Activated naive CD4-positive, alpha-beta T cell treated with anti-CD3 and anti-CD28 coated beads, Interleukin-2, amount 10 ng/mL, durations not matched to agents 7 days and 5 days (primary cell): ENCODE results near the gene NR2C2AP.

ENCODE experiments used
- CTCF ChIA-PET: fragments of 350-600 bp; sonication (Branson Sonifier 250); formaldehyde crosslinking; loops from one replicate; lab custom pipeline; 2021; ENCODE audit warnings: antibody characterized with exemption; lab: Charles Lee
- DNase-seq: peaks from one replicate; pipeline ENCODE4 v3.0.0-alpha.2; 2020
- H3K27ac Mint-ChIP-seq: one replicate; pipeline ENCODE4 v1.8.0; 2021; ENCODE audit warnings: mild to moderate bottlenecking, moderate library complexity, mixed read lengths
- H3K27me3 Mint-ChIP-seq: one replicate; pipeline ENCODE4 v1.8.0; 2021; ENCODE audit warnings: mild to moderate bottlenecking, mixed read lengths
- H3K36me3 Mint-ChIP-seq: one replicate; pipeline ENCODE4 v1.8.0; 2021; ENCODE audit warnings: mixed read lengths
- H3K4me1 Mint-ChIP-seq: one replicate; pipeline ENCODE4 v1.8.0; 2021; ENCODE audit warnings: mixed read lengths
- H3K4me3 Mint-ChIP-seq: one replicate; pipeline ENCODE4 v1.8.0; 2021; ENCODE audit warnings: mild to moderate bottlenecking, moderate library complexity, mixed read lengths
- H3K9me3 Mint-ChIP-seq: one replicate; pipeline ENCODE4 v1.8.0; 2021; ENCODE audit warnings: mixed read lengths

The NR2C2AP gene

DNA sequence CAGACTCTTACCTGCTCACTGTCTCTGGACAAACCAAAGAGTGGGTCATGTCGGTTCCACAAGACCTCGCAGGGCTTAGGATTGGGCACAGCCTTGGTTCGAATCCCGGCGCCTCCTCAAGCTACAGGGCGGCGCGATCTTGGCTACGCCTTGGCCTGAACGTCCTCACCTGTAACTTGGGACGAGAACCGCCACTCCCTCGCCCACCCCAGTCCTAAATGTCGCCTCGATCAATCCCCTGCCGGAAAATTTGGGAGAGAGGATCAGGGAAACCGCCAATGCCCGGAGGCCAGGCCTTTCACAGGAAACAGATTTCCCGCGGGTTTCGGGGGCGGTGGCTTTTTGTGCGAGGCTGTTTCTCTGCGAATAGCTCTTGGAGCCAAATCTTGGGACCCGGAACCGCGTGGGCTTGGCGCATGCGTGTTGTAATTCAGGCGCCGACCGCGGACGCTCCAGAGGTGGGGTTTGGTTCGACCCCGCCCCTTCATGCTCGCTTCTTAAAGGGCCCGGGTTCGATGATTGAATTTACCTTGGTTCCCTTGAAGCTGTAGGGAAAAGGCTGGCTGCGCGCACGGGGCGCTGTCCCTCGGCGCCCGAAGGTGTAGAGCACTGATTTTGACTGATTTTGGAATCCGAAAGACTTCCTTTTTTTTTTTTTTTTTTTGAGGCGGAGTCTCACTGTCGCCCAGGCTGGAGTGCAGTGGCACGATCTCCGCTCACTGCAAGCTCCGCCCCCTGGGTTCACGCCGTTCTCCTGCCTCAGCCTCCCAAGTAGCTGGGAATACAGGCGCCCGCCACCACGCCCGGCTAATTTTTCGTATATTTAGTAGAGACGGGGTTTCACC is at the start of gene NR2C2AP:
NR2C2AP (minus strand) TSS at position 403 of the 845 bp plus-strand sequence; CDS start at position 49, 354 bp downstream.
- Mint-ChIP-seq H3K4me3 (peak within 1 kb of the TSS; percentile 88), H3K36me3 (peaks cover 20% of the 10 kb centered on the region), H3K27ac (peak within 1 kb of the TSS; percentile 90)

DNA sequence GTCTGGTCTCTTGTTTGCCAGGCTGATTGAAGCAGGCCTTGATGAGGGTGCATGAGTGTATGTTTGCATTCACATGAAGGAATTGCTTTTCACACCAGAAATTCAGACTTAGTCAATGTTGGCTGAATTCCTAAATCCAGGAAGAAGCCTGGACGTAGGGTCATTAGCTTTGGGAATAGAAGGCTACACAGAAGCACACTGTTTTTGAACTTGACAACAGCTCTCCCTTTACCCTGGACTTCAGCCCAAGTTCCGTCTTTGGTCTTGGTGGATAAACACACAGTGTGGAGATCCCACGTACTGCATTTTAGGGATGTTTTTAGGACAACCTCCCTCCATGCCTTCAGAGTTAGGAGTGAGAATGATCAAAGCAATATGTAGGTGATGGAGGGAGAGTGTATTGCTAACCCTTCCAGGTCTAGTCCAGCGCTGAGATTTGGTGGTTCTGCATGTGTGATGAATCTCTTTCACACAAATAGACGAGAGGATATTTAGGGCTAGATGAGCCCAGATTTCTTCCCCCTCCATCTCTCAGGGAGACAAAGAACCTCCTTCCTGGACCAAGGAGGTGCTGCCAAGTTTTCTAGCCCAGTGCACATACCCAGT is 47.1 kb upstream of the NR2C2AP start:
- H3K27me3 Mint-ChIP-seq = peaks cover 34% of the 10 kb centered on the region
- no peaks in the 10 kb centered on the region for H3K36me3 Mint-ChIP-seq
- H3K4me3 Mint-ChIP-seq = no peak overlapping the region
- H3K9me3 Mint-ChIP-seq = no peaks in the 10 kb centered on the region
- H3K4me1 Mint-ChIP-seq = no peaks in the 10 kb centered on the region
- no peak for DNase-seq
- no peak overlapping the region for H3K27ac Mint-ChIP-seq
- CTCF ChIA-PET = interaction anchor here (1.4 kb wide), 1 partner anchor 19 kb away, joined by 4 read pairs; no protein-coding TSS in a partner anchor

More for the DNA sequence above, at the start of gene NR2C2AP:
- DNase-seq = peak; percentile 95
- Mint-ChIP-seq H3K4me1 (peaks cover 52% of the 10 kb centered on the region), H3K27me3 (peaks cover 20% of the 10 kb centered on the region), H3K9me3 (peaks cover 12% of the 10 kb centered on the region)
- CTCF ChIA-PET = interaction anchor here (0.7 kb wide), 1 partner anchor 29 kb away, joined by 3 read pairs; no protein-coding TSS in a partner anchor

DNA sequence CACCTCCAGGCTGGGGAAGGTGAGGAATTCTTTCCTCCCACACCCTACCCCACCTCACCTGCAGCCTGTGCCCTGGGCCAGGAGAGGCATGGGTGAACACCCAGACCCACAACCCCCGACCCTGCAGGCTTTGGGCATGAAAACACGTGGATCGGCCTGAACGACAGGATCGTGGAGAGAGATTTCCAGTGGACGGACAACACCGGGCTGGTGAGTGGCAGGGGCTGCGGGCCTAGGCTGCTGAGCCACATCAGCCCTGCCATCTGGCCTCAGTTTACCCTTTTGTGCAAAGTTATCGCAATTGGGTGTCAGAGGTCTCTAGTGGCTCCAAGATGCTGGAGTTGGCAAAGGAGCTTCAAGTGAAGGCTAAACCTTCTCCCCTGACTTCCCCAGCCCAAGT is 37.3 kb upstream of the NR2C2AP start:
- no peak overlapping the region for H3K4me3 Mint-ChIP-seq
- no peak overlapping the region for H3K27ac Mint-ChIP-seq
- no peak for DNase-seq
- no peaks in the 10 kb centered on the region for H3K4me1 Mint-ChIP-seq
- H3K27me3 Mint-ChIP-seq = peaks cover 22% of the 10 kb centered on the region
- H3K9me3 Mint-ChIP-seq = peaks cover 9% of the 10 kb centered on the region
- no peaks in the 10 kb centered on the region for H3K36me3 Mint-ChIP-seq
- CTCF ChIA-PET = no interaction called here

GRCh38 chr19:19239675-19240074 is 36.5 kb upstream of the NR2C2AP start:
- no peaks in the 10 kb centered on the region for H3K36me3 Mint-ChIP-seq
- DNase-seq = no peak
- H3K27me3 Mint-ChIP-seq = peaks cover 21% of the 10 kb centered on the region
- no peak overlapping the region for H3K27ac Mint-ChIP-seq
- CTCF ChIA-PET = no interaction called here
- peaks cover 11% of the 10 kb centered on the region for H3K9me3 Mint-ChIP-seq
- no peak overlapping the region for H3K4me3 Mint-ChIP-seq
- no peaks in the 10 kb centered on the region for H3K4me1 Mint-ChIP-seq

GRCh38 chr19:19238126-19238894 is 35.1 kb upstream of the NR2C2AP start:
- H3K9me3 Mint-ChIP-seq = peaks cover 24% of the 10 kb centered on the region
- CTCF ChIA-PET = no interaction called here
- peaks cover 18% of the 10 kb centered on the region for H3K27me3 Mint-ChIP-seq
- H3K4me1 Mint-ChIP-seq = no peaks in the 10 kb centered on the region
- no peaks in the 10 kb centered on the region for H3K36me3 Mint-ChIP-seq
- no peak for DNase-seq
- no peak overlapping the region for H3K4me3 Mint-ChIP-seq
- H3K27ac Mint-ChIP-seq = no peak overlapping the region

DNA sequence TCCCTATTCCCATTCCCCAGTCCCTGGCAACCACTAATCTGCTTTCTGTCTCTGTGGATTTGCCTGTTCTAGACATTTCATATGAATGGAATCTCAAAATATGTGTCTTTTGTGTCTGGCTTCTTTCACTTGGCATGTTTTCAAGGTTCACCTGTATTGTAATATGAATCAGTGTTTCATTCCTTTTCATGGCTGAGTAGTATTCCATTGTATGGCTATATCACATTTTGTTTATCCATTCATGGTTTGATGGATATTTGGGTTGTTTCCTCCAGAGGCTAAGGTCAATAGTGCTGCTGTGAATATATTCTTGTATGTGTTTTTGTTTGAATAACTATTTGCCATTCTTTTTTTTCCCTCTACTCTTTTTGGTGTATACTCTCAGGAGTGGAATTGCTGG is 33.0 kb upstream of the NR2C2AP start:
- CTCF ChIA-PET = no interaction called here
- no peak for DNase-seq
- Mint-ChIP-seq H3K4me1 (no peaks in the 10 kb centered on the region), H3K27ac (no peak overlapping the region), H3K9me3 (peaks cover 25% of the 10 kb centered on the region), H3K36me3 (no peaks in the 10 kb centered on the region), H3K4me3 (no peak overlapping the region), H3K27me3 (peaks cover 26% of the 10 kb centered on the region)

DNA sequence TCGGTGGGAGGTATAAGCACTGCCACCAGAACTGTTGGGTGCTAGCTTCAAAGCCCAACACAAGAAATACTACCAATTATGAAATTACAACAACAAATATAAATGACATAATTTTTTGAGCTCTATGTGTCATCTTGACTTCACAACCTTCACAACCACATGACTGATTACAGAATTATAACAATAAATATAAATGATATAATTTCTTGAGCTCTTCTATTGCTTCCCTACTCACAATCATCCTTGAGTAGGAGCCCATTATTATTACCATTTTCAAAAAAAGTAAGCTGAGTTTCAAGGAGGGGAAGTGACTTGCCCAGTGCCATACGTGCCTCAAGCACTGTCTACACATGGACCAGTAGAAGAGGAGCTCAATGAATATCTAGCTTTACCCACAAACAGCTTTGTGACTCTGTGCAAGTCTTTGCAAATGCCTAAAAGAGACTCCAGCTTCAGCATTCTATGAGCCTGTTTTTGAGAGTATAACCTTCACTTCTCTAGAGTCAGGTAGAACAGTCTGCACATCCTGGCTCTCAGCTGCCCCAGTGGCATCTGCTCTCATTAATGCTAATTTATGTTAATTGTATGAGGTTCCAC is 31.1 kb upstream of the NR2C2AP start:
- Mint-ChIP-seq H3K4me1 (no peaks in the 10 kb centered on the region), H3K27ac (no peak overlapping the region), H3K27me3 (peaks cover 22% of the 10 kb centered on the region), H3K36me3 (no peaks in the 10 kb centered on the region), H3K9me3 (peaks cover 25% of the 10 kb centered on the region), H3K4me3 (no peak overlapping the region)
- CTCF ChIA-PET = interaction anchor here (0.6 to 1.2 kb wide), 4 partner anchors 9 to 256 kb away, joined by 3 to 5 read pairs (median 4); no protein-coding TSS in a partner anchor
- DNase-seq = no peak

- DNase-seq = no peak
- H3K27ac Mint-ChIP-seq = no peak overlapping the region
- CTCF ChIA-PET = no interaction called here
These were observed 29.1 kb upstream of the NR2C2AP start for GRCh38 chr19:19232261-19232721.

DNA sequence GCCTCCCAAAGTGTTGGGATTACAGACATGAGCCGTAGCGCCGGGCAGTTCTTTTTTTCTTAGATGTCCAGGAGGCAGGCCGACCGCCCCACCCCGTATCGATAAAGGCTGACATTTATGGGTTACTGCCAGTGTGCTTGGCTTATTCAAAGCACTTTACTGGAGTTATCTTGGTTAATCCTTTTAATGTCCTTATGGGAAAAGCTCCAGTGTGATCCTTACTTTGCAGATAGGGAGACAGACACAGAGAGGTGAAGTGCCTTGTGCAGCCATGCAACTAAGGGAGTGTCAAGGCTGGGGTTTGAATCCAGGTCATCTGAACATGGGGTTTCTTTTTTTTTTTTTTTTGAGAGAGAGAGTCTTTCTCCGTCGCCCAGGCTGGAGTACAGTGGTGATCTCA is 27.8 kb upstream of the NR2C2AP start:
- peaks cover 21% of the 10 kb centered on the region for H3K9me3 Mint-ChIP-seq
- H3K36me3 Mint-ChIP-seq = no peaks in the 10 kb centered on the region
- no peaks in the 10 kb centered on the region for H3K4me1 Mint-ChIP-seq
- DNase-seq = no peak
- H3K27me3 Mint-ChIP-seq = peaks cover 48% of the 10 kb centered on the region
- CTCF ChIA-PET = interaction anchor here (1.1 kb wide), 1 partner anchor 18 kb away, joined by 4 read pairs; no protein-coding TSS in a partner anchor
- H3K27ac Mint-ChIP-seq = no peak overlapping the region
- no peak overlapping the region for H3K4me3 Mint-ChIP-seq

More at GRCh38 chr19:19232261-19232721, 29.1 kb upstream of the NR2C2AP start:
- H3K27me3 Mint-ChIP-seq = peaks cover 35% of the 10 kb centered on the region
- H3K9me3 Mint-ChIP-seq = peaks cover 25% of the 10 kb centered on the region
- no peak overlapping the region for H3K4me3 Mint-ChIP-seq
- no peaks in the 10 kb centered on the region for H3K4me1 Mint-ChIP-seq
- no peaks in the 10 kb centered on the region for H3K36me3 Mint-ChIP-seq

DNA sequence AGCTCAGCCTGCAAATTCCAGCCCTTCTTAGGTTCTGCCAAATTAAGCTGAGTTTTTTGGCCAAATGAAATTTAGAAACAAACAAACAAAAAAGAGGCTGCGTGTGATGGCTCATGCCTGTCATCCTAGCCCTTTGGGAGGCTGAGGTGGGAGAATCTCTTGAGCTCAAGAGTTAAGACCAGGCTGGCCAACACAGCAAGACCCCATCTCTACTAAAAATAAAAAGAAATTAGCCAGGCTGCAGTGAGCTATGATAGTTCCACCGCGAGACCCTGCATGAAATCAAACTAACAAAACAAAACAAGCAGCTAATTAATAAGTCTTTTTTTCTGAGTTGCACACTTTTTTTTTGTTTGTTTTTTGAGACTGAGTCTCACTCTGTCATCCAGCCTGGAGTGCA is 26.5 kb upstream of the NR2C2AP start:
- Mint-ChIP-seq H3K4me1 (peaks cover 4% of the 10 kb centered on the region), H3K9me3 (peaks cover 15% of the 10 kb centered on the region), H3K36me3 (no peaks in the 10 kb centered on the region), H3K27me3 (peaks cover 60% of the 10 kb centered on the region), H3K27ac (no peak overlapping the region), H3K4me3 (no peak overlapping the region)
- CTCF ChIA-PET = no interaction called here
- DNase-seq = no peak

DNA sequence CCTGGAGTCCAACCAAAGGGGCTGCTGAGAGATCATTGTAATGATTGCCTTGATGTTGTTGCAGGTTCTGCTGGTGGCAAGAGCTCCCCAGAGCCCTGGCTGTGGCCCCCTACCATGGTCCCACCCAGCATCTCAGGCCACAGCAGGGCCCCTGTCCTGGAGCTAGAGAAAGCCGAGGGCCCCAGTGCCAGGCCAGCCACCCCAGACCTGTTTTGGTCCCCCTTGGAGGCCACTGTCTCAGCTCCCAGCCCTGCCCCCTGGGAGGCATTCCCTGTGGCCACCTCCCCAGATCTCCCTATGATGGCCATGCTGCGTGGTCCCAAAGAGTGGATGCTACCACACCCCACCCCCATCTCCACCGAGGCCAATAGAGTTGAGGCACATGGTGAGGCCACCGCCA is 24.0 kb upstream of the NR2C2AP start:
- H3K4me3 Mint-ChIP-seq = no peak overlapping the region
- CTCF ChIA-PET = no interaction called here
- H3K27ac Mint-ChIP-seq = no peak overlapping the region
- H3K27me3 Mint-ChIP-seq = peaks cover 66% of the 10 kb centered on the region
- peaks cover 4% of the 10 kb centered on the region for H3K4me1 Mint-ChIP-seq
- DNase-seq = no peak
- no peaks in the 10 kb centered on the region for H3K36me3 Mint-ChIP-seq
- H3K9me3 Mint-ChIP-seq = no peaks in the 10 kb centered on the region

DNA sequence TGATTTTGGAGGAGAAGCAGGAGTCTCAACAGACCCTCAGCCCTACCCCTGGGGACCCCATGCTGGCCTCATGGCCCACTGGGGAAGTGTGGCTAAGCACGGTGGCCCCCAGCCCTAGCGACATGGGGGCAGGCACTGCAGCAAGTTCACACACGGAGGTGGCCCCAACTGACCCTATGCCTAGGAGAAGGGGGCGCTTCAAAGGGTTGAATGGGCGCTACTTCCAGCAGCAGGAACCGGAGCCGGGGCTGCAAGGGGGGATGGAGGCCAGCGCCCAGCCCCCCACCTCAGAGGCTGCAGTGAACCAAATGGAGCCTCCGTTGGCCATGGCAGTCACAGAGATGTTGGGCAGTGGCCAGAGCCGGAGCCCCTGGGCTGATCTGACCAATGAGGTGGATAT is 23.4 kb upstream of the NR2C2AP start:
- H3K9me3 Mint-ChIP-seq = no peaks in the 10 kb centered on the region
- no peak overlapping the region for H3K27ac Mint-ChIP-seq
- no peak overlapping the region for H3K4me3 Mint-ChIP-seq
- CTCF ChIA-PET = no interaction called here
- H3K36me3 Mint-ChIP-seq = no peaks in the 10 kb centered on the region
- H3K27me3 Mint-ChIP-seq = peaks cover 62% of the 10 kb centered on the region
- DNase-seq = no peak
- peaks cover 4% of the 10 kb centered on the region for H3K4me1 Mint-ChIP-seq

DNA sequence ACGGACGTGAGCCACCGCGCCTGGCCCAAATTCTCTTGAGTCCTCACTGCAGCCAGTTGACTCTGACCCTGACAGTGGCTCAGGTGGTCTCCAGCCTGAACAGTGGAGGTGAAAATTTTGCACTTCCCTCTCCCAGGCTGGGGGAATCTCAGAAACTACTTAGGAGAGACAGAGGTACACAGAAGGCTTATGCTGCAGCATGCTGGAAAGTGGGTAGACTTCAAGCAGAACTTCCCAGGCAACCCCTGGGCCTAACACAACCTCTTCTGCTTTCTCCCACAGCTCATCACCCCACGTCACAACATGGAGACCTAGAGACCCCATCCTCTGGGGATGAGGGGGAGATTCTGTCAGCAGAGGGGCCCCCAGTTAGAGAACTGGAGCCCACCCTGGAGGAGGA is 23.0 kb upstream of the NR2C2AP start:
- H3K27me3 Mint-ChIP-seq = peaks cover 61% of the 10 kb centered on the region
- no peak for DNase-seq
- H3K4me3 Mint-ChIP-seq = no peak overlapping the region
- no peaks in the 10 kb centered on the region for H3K9me3 Mint-ChIP-seq
- no peak overlapping the region for H3K27ac Mint-ChIP-seq
- peaks cover 4% of the 10 kb centered on the region for H3K4me1 Mint-ChIP-seq
- H3K36me3 Mint-ChIP-seq = no peaks in the 10 kb centered on the region
- CTCF ChIA-PET = interaction anchor here (0.9 to 2.3 kb wide), 8 partner anchors 8 to 264 kb away, joined by 3 to 13 read pairs (median 4); partner anchors contain the start of genes BORCS8 and RFXANK
